Nucleus accumbens (tissue), 56 donors: ENCODE results near the gene CTTNBP2NL.

ENCODE experiments used
- DNase-seq, 56 donors: peaks; one replicate each; lab custom pipeline; 2025; lab: John Stamatoyannopoulos, UW

The CTTNBP2NL gene

GRCh38 chr1:112504001-112504660 is 108.1 kb downstream of the CTTNBP2NL start:
- DNase-seq: no peak

GRCh38 chr1:112504661-112505399 is 108.8 kb downstream of the CTTNBP2NL start:
- DNase-seq: no peak

- no peak for DNase-seq
These were observed 109.4 kb downstream of the CTTNBP2NL start for GRCh38 chr1:112505400-112505785.

GRCh38 chr1:112505878-112506277 is 109.9 kb downstream of the CTTNBP2NL start:
- no peak for DNase-seq

GRCh38 chr1:112506306-112506705 is 110.3 kb downstream of the CTTNBP2NL start:
- DNase-seq: no peak

GRCh38 chr1:112506731-112507130 is 110.7 kb downstream of the CTTNBP2NL start:
- no peak for DNase-seq

- no peak for DNase-seq
These were observed 111.3 kb downstream of the CTTNBP2NL start for GRCh38 chr1:112507336-112507735.

- peak in 3 of 56 donors; percentile 3 to 16 (median 15) for DNase-seq
These were observed 111.9 kb downstream of the CTTNBP2NL start for GRCh38 chr1:112507921-112508277.

- peak in 22 of 56 donors; percentile 11 to 64 (median 36) for DNase-seq
These were observed 112.4 kb downstream of the CTTNBP2NL start, which contains the start of gene WNT2B for GRCh38 chr1:112508278-112509004. TSS of gene WNT2B (plus strand) at chr1:112508965. CDS start at chr1:112509263, 298 bp downstream.

- DNase-seq: no peak
These were observed 113.1 kb downstream of the CTTNBP2NL start for GRCh38 chr1:112509005-112509659.

- no peak for DNase-seq
These were observed 113.7 kb downstream of the CTTNBP2NL start for GRCh38 chr1:112509660-112510178.

- DNase-seq: no peak
These were observed 114.3 kb downstream of the CTTNBP2NL start for GRCh38 chr1:112510340-112510739.
